Inflammatory macrophage (primary cell): ENCODE measurements around the gene HELQ.
"Not testable (repeated sequence)": the region's sequence is repeated elsewhere in the genome, so short reads cannot be mapped to it uniquely, and the experiment has no call there.

Source experiments
- DNase-seq, 2 donors: peaks; one replicate each; pipeline ENCODE4 v3.0.0-alpha.2; 2020 to 2022

HELQ gene

GRCh38 chr4:83431200-83431599 is 24.4 kb downstream of the HELQ start:
- no peak for DNase-seq

GRCh38 chr4:83418211-83418610 is 37.4 kb downstream of the HELQ start:
- DNase-seq, result no peak

GRCh38 chr4:83417566-83417965 is 38.1 kb downstream of the HELQ start:
- DNase-seq, result no peak

- DNase-seq, result peak in 1 of 2 donors; percentile 8
Measured at GRCh38 chr4:83413676-83414075, 41.9 kb downstream of the HELQ start.

GRCh38 chr4:83408908-83409307 is 46.7 kb downstream of the HELQ start:
- no peak for DNase-seq

GRCh38 chr4:83405844-83406816 is 49.5 kb downstream of the HELQ start:
- no peak for DNase-seq

- not testable (repeated sequence) for DNase-seq
Measured at GRCh38 chr4:83398158-83398557, 57.5 kb downstream of the HELQ start.

- no peak for DNase-seq
Measured at GRCh38 chr4:83393908-83394307, 61.7 kb downstream of the HELQ start.

- DNase-seq, result no peak
Measured at GRCh38 chr4:83392562-83392961, 63.1 kb downstream of the HELQ start.

GRCh38 chr4:83390944-83391343 is 64.7 kb downstream of the HELQ start:
- no peak for DNase-seq

- no peak for DNase-seq
Measured at GRCh38 chr4:83389756-83390505, 65.7 kb downstream of the HELQ start.

GRCh38 chr4:83389037-83389720 is 66.4 kb downstream of the HELQ start:
- no peak for DNase-seq

GRCh38 chr4:83388313-83388676 is 67.3 kb downstream of the HELQ start:
- peak; percentile 13 to 22 for DNase-seq

- DNase-seq, result no peak
Measured at GRCh38 chr4:83387476-83388312, 67.9 kb downstream of the HELQ start.

- no peak for DNase-seq
Measured at GRCh38 chr4:83387012-83387411, 68.6 kb downstream of the HELQ start.

- DNase-seq, result peak in 1 of 2 donors; percentile 39
Measured at GRCh38 chr4:83382850-83383249, 72.8 kb downstream of the HELQ start.

GRCh38 chr4:83381173-83381572 is 74.5 kb downstream of the HELQ start:
- DNase-seq, result no peak

- no peak for DNase-seq
Measured at GRCh38 chr4:83378419-83378818, 77.2 kb downstream of the HELQ start.

GRCh38 chr4:83372931-83373330 is 82.7 kb downstream of the HELQ start:
- DNase-seq, result no peak

- DNase-seq, result no peak
Measured at GRCh38 chr4:83371936-83372335, 83.7 kb downstream of the HELQ start.

- no peak for DNase-seq
Measured at GRCh38 chr4:83371235-83371634, 84.4 kb downstream of the HELQ start.

GRCh38 chr4:83370640-83370906 is 85.0 kb downstream of the HELQ start:
- DNase-seq, result no peak
